Activated CD4-positive, alpha-beta T cell treated with anti-CD3 and anti-CD28 coated beads for 24 hours (primary cell): Measurements from ENCODE around the gene IRF1.
"Not testable (repeated sequence)": the region's sequence is repeated elsewhere in the genome, so short reads cannot be mapped to it uniquely, and the experiment has no call there.

Experiments
- DNase-seq, 2 donors: peaks; one replicate each; pipeline ENCODE4 v3.0.0-alpha.2; 2020; ENCODE audit warnings: low read depth in 2 of 2

The IRF1 gene, protein sequence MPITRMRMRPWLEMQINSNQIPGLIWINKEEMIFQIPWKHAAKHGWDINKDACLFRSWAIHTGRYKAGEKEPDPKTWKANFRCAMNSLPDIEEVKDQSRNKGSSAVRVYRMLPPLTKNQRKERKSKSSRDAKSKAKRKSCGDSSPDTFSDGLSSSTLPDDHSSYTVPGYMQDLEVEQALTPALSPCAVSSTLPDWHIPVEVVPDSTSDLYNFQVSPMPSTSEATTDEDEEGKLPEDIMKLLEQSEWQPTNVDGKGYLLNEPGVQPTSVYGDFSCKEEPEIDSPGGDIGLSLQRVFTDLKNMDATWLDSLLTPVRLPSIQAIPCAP

DNA sequence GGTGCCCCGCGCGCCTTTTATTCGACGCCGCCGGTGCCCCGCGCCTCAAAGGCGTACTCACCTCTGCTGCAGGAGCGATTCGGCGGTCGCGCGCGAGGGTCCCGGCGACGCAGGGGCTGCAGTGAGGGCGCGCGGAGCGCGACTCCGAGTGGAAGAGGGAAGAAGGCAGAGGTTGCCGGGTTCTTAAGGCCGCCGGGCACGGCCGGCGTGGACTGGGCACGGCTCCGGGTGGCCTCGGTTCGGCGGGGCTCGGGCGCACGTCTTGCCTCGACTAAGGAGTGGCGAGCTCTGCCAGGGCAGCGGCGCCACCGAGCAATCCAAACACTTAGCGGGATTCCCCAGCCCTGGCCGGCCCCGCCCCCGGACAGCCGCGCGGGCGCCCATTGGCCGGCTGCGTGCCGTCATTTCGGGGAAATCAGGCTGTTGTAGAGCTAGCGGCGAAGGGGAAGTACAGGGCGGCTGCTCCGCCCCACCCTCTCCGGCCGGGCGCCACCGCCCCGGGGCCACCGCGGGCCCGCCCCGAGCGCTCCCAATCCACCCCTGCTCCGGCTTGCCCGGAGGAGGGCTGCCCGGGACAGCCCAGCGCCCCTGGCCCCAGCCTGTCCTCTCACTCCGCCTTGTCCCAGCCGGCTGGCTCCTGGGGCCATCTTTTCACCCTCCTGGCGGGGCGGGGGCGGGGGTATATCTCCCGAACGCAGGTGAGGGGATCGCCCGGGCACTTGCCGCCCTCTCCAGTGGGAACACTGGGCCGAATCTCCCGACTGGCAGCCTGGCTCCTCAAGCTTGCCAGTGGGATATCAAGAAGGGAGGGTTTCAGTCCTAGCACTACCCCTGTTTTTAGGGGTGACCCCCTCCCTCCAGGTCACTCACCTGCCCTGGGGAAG, at the start of gene IRF1:
IRF1 (minus strand) TSS at position 290 of the 884 bp plus-strand sequence. CDS start 1,295 bp downstream, outside the sequence.
- DNase-seq, result peak; percentile 97

DNA sequence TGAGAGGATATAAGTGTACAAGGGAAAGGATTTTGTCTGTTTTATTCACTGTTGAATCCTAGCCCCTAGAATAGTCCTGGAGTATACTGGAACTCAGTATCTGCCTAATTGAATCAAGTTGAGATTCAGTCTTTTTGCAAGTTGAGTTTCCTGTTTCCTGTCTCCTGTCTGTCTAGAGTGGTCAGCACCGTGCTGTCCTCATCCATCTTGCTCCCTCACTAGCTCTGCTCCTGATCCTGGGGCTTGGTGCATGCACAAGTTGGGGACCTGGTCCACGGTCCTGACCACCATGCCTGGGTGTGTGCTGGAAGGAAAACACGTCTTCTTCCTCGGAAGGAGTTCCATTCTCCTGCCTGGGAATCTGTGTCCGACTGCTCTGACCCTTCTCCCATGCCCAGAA, 49.6 kb upstream of the IRF1 start:
- DNase-seq, result no peak

DNA sequence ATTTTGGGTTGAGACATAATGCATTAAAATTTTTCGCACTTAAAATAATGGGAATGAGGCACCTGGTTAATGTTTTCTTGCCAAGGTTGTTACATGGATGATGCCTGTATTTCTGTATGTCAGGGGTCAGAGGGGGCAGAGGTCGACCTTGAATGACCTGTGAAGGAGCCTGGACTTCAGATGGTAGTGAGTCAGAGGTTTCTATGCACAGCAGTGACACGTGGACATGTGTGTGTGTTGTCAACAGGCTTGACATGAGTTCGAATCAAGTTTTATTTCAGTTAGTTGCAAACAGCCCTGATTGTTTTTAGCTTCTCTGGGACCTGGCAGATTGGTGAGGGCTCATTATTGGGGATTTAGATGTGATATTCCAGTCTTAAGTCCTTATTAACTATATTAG, 49.1 kb upstream of the IRF1 start:
- no peak for DNase-seq

DNA sequence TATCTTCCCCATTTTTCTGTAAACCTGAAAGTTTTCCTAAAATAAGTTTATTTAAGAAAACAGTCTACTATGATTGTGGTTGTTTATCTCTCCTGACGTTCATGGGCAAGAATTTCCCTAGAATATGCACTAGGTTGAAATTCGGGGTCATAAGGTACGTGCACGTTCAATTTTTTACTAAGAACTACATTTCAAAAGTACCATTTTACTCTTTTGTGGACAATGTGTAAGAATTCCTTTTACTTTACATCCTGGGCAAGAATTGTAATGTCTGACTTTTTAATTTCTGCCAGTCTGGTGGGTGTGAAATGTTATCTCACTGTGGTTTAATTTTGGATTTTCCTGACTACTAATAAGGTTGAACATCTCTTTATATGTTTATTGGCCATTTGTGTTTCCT, 40.4 kb upstream of the IRF1 start:
- no peak for DNase-seq

DNA sequence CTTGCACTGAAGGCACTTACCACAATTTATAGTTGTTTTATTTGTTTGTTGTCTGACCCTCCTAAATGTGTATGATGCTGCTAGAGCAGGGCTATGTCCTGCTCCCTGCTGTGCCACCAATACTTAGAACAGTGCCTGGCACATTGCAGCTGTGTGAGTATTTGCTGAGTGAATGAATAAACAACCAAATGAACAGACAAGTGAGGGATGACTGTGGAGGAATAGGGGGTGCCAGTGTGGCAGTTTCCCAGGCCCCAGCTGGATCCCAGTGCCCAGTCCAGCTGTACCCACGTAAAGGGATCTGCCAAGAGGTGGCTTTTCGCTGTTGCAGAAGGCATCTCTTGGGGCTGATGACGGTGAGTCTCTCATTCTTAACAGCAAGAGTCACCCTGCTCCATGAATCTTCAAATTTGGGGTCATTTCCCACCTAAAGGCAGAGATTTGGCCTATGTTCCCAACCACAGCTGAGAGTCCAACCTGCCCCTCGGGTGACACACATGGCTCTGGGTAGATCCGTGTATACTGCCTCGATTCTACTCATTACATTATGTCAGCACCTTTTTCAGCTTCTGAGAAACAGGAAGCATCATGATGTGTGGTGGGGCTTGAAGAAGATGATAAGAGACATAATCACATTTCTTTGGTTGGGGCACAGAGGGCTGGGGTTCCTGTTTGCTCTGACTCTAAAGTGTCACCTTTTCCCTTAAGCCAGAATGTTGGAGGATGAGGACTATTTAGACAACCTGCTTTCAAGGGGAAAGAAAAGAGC, 38.5 kb upstream of the IRF1 start:
- DNase-seq, result no peak

DNA sequence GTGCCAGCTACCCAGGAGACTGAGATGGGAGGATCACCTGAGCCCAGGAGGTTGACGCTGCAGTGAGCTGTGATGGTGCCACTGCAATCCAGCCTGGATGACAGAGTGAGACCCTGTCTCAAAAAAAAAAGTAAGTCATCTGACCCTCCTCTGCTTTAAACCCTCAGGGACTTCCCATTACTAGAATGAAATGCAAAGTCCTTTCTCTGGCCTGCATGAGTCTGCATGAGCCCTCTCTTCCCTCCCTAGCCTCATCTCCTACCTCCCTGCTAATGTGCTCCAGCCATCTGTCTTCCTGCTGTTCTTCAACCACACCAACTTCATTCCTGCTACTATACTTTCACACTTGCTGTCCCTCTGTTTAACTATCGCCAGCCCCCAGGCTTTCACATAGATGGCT, 37.4 kb upstream of the IRF1 start:
- DNase-seq, result no peak

DNA sequence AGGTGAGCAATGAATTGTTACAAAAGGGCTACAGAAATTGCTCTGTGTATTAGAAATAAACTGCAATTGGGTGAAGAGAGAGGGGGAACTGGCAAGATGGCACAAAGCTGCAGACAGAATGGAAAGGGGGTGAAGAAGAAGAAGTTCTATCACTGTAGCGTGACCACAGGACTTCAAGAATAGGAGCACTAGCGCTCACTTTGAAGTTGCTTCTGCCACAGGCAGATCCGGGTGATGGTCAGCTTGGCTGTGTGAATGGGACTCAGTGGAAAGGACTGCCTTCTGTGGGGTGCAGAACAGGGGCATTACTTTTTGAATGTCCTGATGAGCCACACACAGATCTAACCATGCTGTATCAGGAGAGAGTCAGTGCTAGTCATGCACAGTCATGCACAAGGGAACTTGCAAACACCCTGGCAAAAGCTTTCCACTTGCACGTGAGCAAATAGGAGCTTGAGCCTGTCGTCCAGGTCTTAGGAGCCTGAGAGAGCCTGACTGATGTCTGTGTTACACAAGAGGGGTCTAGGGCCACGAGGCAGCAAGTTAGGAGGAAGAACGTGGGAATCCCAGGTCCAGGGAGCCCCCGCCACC, 36.5 kb upstream of the IRF1 start:
- DNase-seq, result no peak

DNA sequence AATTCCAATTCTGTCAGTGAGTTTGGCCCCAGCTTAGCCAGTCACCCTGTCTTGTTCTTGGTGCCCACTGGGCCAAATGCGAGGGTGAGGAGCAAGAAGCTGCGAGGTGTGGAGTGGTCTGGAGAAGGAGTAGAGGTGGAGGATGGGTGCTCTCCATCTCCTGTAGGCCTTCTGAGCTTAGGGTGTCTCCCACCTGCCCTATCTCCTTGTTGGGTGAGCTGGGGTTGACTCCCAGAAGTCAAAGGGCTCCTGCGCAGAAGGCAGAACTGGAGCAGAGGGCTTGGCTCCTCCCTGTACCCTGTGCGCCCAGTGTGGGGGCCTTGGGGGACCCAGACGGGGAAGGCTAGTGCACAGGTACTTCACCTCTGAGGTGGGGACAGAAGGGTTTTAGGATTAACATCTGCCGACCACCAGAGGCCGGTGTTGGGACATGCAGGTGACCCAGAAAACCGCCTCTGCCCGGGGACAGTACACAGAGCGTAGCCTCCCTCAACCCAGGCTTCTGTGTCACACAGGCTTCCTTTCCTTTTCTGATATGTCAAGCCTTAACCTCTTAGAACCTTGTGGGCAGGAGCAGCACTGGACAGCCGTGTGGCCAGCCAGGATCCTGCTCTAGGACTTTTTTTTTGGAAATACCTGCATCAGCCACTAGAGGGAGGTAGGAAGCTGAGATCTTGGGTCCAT, 35.9 kb upstream of the IRF1 start:
- peak in 1 of 2 donors; percentile 50 for DNase-seq

DNA sequence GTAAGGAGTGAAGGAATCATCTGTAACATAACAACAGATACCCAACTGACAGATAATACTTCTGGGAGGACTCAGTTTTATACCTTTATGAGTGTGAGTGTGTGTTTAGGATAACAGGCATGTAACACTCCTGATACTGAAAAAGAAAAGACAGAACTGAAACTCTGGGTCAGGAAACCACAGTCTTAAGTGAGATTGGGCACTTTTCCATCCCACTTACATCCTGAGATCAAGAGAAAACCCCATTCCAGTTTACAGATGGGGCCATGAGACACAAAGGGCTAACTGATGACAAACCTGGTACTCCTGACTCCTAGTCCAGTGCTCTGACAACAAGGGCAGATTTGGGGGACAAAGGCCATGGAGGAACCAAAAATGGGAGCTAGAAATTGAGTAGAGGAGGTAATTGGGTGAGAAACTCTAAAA, 34.7 kb upstream of the IRF1 start:
- no peak for DNase-seq

DNA sequence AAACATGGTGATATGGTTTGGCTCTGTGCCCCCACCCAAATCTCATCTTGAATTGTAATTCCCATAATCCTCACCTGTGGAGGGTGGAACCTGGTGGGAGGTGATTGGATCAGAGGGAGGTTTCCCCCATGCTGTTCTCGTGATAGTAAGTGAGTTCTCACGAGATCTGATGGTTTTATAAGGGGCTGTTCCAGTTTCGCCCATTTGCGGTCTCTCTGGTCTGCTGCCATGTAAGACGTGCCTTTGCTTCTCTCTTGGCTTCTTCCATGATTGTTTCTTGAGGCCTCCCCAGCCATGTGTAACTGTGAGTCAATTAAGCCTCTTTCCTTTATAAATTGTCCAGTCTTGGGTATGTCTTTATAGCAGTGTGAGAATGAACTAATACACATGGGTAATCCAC, 34.3 kb upstream of the IRF1 start:
- not testable (repeated sequence) for DNase-seq

DNA sequence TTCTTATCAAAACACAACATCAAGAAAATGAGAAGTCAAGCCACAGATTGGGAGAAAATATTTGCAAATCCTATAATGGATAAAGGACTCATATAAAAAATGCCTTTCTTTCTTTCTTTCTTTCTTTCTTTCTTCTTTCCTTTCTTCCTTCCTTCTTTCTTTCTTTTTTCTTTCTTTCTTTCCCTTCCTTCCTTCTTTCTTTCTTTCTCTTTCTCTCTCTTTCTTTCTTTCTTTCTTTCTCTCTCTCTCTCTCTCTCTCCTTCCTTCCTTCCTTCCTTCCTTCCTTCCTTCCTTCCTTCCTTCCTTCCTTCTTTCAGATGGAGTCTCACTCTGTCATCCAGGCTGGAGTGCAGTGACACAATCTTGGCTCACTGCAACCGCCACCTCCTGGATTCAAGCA, 31.5 kb upstream of the IRF1 start:
- DNase-seq, result not testable (repeated sequence)

DNA sequence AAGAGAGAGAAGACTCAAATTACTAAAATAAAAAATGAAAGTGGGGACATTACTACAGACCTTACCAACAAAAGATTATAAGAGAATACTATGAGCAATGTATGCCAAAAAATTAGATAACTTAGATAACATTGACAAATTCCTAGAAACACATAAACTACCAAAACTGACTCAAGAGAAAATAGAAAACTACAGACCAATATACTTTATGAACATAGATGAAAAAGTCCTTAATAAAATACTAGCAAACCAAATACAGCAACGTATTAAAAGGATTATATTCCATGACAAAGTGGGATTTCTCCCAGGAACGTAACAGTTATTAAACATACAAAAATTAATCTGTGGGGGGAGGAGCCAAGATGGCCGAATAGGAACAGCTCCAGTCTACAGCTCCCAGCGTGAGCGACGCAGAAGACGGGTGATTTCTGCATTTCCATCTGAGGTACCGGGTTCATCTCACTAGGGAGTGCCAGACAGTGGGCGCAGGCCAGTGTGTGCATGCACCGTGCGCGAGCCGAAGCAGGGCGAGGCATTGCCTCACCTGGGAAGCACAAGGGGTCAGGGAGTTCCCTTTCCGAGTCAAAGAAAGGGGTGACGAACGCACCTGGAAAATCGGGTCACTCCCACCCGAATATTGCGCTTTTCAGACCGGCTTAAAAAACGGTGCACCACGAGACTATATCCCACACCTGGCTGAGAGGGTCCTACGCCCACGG, 23.2 kb upstream of the IRF1 start:
- not testable (repeated sequence) for DNase-seq

DNA sequence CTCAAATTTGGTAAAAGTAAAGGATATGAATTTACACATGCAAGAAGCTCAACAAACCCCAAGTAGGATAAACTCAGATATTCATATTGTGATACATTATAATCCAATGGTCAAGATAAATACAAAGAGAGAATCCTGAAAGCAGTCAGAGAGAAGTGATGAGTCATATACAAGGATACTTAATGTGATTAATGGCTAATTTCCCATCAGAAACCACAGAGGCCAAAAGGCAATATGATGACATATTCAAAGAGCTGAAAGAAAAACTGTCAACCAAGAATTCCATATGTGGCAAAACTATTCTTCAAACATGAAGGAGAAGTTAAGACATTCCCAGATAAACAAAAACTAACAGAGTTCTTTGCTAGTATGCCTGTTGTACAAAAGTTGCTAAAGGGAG, 19.5 kb upstream of the IRF1 start:
- no peak for DNase-seq

DNA sequence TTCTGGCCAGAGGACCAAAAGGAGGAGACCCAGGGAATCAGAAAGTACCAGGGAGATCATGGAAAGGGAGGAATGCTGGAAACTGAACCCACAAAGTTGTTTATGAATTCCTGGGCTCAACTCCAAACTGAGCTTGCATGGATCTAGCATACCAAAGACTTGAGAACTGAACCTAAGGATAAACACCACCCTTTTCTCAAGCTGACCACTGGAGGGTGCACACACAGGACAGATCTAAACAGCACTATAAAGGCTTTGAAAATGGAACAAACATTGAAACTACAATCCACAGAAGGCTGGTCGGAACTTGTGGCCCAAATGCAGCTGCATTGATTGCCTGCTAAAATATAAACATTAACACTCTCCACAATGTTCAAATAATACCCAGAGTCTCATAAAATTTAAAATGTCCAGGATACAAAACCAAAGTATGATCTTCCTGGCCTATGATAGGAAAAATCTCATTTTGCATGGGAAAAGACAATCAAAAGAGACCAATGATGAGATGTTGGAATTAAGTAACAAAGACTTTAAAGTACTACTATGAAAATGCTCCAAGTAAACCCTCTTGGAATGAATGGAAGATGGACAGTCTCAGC, 15.6 kb upstream of the IRF1 start:
- DNase-seq, result no peak

DNA sequence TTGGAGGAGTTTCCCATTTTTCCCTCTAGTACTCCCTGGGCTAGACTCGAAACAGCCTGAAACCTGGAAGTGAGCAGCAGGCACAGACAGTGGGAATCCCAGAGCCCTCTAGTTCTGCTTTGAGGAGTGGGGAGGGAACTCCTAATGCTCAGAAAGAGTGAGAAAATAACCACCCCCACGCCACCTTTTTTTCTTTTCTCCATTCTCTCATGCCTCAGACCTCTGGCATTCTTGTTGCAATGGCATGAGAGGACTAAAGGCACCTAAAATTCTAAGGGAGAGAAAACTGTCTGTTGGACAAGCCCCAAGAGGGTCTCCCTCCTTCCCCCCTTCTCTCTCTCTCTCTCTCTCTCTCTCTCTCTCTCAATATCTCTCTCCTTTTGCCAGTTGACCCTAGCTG, 15.1 kb upstream of the IRF1 start:
- no peak for DNase-seq

DNA sequence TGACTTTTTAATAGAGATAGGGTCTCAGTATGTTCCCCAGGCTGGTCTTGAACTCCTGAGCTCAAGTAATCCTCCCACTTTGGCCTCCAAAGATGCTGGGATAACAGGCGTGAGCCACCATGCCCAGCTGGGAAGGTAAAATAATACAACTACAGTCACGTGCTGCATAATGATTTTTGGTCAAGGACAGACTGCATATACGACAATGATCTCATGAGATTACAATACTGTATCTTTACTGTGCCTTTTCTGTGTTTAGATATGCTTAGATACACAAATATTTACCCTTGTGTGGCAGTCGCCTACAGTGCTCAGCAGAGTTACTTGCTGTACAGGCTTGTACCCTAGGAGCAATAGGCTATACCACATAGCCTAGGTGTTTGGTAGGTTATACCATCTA, 14.2 kb upstream of the IRF1 start:
- DNase-seq, result no peak

DNA sequence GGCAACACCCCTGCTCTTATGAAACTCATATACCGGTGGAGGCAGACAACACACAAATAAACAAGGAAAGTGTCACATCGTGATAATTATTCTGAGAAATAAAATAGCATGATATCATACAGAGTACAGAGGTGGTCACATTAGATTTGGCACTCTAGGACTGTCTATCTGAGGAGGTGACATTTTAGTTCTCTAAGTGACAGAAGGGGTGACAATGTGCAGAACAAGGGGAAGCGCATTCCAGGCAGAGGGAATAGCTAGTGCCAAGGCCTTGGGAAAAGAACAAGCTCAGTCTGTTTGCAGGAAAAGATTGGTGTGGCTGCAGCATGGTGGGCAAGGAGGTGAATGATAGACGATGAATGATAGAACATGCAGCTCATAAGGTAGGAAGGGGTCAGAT, 12.7 kb upstream of the IRF1 start:
- no peak for DNase-seq

DNA sequence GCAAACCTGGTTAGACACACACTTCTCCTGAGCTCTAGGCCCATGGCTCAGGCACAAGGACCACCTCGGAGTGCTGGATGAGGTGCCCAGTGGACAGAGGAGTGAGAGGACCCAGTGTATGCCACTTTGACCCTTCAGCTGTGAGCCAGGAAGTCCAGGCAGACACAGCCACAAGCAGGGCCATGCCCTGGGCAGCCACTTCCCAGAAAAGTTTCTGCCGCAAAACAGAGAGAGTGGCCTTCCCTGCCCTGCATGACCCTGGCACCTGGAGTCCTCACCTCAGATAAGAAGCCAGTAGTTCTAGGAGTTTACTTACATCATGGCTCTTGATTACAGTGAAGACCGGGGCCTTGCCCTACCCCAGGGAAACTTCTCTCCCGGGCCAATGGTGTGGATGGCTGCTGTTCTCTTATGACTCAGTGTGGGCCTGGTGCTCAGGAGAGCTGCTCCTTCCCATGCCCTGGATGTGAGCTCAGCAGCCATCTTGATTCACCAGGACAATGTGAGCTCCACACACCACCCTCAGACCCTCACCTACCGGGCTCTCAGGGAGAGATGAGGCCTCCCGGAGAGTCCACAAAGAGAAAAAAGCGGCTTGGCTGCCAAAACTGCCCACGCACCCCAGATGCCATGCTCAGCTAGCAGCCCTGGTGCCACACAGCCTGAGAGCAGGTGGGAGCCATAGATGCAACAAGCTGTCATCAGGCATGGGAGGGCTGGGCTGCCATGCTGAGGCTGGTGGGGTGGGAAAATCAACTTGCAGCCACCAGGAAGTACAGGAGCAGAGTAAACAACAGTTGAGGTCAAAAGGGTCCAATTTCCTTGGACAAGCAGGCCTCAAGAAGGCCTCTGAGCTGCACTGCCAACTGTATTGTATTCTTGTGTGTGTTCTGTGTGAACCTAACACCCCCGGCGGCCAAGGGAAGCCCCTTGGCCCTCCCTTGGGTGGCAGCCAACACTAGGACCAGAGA, 11.7 kb upstream of the IRF1 start:
- no peak for DNase-seq

DNA sequence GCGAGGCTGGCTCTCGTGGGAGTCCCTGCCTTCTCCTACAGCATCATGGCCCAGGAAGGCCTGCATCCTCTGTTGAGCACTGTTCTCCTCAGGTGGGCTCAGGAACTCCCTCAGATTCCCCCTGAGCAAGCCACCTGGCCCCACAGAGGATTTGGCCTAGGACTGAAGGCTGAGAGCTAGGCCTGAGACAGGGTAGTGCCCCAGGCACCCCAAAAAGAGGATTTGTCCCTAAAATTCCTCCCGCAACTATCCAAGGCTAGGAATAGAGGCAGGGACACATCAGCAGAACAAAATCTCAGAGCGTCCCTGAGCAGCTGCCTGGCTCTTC, 11.0 kb upstream of the IRF1 start:
- DNase-seq, result no peak
